Vagina (tissue), 2 donors: ENCODE data around the gene PIP4K2C. TPM values are rescaled to one million over a fixed set of nuclear protein-coding genes. Genes with fewer than 3 reads are reported as not detected.
"Not testable (repeated sequence)": the region's sequence is repeated elsewhere in the genome, so short reads cannot be mapped to it uniquely, and the experiment has no call there.

ENCODE experiments used
- DNase-seq, 2 donors: peaks; one replicate each; pipeline ENCODE4 v3.0.0-alpha.2; 2017; ENCODE audit errors: extremely low spot score in 2 of 2
- H3K27ac ChIP-seq: fragments of 200-600 bp; sonication (generic); one replicate; pipeline ENCODE4 v1.5.1; 2019
- H3K27me3 ChIP-seq: fragments of 200-600 bp; sonication (generic); one replicate; pipeline ENCODE4 v1.5.1; 2019
- H3K36me3 ChIP-seq, 2 donors: fragments of 200-600 bp; sonication (generic); one replicate each; pipeline ENCODE4 v1.5.1; 2017 to 2019
- H3K4me1 ChIP-seq: fragments of 200-600 bp; sonication (generic); one replicate; pipeline ENCODE4 v1.5.1; 2019
- H3K4me3 ChIP-seq, 2 donors: fragments of 200-600 bp; sonication (generic); 1 replicate in 1 of 2; 2 replicates in 1 of 2; pipeline ENCODE4 v1.5.1; 2016 to 2019
- H3K9me3 ChIP-seq: fragments of 200-600 bp; sonication (generic); one replicate; pipeline ENCODE4 v1.5.1; 2019
- POLR2A ChIP-seq, 2 donors: fragments of 450-650 bp; IDR thresholded peaks; one replicate each; pipeline ENCODE4 v1.6.1; 2017; ENCODE audit warnings: antibody characterized with exemption in 2 of 2, mild to moderate bottlenecking in 2 of 2, moderate library complexity in 2 of 2
- POLR2AphosphoS5 ChIP-seq, 2 donors: sonication (generic); formaldehyde crosslinking; IDR thresholded peaks; one replicate each; pipeline ENCODE4 v1.9.0; 2017; ENCODE audit warnings: antibody characterized with exemption in 2 of 2, mild to moderate bottlenecking in 2 of 2, low read depth in 1 of 2; ENCODE audit not compliant: insufficient read depth in 1 of 2
- intact Hi-C: fragments of 100-400 bp; cut with DNase I; formaldehyde crosslinking; loops from one replicate; pipeline ENCODE4 v1.15.1; 2023
- total RNA-seq: library from RNA; depleted of rRNA; stranded (reverse); fragments of >200 nt; gene quantifications from one replicate; pipeline ENCODE4 v1.2.3, GENCODE V29; 2016
- TF ChIP-seq, protein P1 (sequence below), 3 experiments: fragments of 450-650 bp in 2 of 3; fragments of 200-600 bp in 1 of 3; sonication (generic) in 1 of 3; IDR thresholded peaks; one replicate each; pipeline ENCODE4 v1.5.1; 2017 to 2019; ENCODE audit warnings: antibody characterized with exemption in 3 of 3, mild to moderate bottlenecking in 2 of 3, moderate library complexity in 2 of 3

PIP4K2C gene
- total RNA-seq, 1 donor from 2014 or later = 16.7 TPM

GRCh38 chr12:57569858-57570257 is 21.1 kb upstream of the PIP4K2C start:
- Histone ChIP-seq H3K27ac (no peak overlapping the region), H3K27me3 (no peaks in the 10 kb centered on the region), H3K9me3 (no peaks in the 10 kb centered on the region), H3K4me3 (no peak overlapping the region), H3K36me3 (no peaks in the 10 kb centered on the region), H3K4me1 (no peaks in the 10 kb centered on the region)
- TF ChIP-seq POLR2A (IDR thresholded peaks at IDR 0.05) = no peak
- TF ChIP-seq, protein P1, sequence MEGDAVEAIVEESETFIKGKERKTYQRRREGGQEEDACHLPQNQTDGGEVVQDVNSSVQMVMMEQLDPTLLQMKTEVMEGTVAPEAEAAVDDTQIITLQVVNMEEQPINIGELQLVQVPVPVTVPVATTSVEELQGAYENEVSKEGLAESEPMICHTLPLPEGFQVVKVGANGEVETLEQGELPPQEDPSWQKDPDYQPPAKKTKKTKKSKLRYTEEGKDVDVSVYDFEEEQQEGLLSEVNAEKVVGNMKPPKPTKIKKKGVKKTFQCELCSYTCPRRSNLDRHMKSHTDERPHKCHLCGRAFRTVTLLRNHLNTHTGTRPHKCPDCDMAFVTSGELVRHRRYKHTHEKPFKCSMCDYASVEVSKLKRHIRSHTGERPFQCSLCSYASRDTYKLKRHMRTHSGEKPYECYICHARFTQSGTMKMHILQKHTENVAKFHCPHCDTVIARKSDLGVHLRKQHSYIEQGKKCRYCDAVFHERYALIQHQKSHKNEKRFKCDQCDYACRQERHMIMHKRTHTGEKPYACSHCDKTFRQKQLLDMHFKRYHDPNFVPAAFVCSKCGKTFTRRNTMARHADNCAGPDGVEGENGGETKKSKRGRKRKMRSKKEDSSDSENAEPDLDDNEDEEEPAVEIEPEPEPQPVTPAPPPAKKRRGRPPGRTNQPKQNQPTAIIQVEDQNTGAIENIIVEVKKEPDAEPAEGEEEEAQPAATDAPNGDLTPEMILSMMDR (IDR thresholded peaks at IDR 0.05) = no peak
- no peak for TF ChIP-seq POLR2AphosphoS5 (IDR thresholded peaks at IDR 0.05; ENCODE audit: insufficient read depth in 1 of 2, low read depth in 1 of 2)
- no peak for DNase-seq
- intact Hi-C loops = no loop called here

DNA sequence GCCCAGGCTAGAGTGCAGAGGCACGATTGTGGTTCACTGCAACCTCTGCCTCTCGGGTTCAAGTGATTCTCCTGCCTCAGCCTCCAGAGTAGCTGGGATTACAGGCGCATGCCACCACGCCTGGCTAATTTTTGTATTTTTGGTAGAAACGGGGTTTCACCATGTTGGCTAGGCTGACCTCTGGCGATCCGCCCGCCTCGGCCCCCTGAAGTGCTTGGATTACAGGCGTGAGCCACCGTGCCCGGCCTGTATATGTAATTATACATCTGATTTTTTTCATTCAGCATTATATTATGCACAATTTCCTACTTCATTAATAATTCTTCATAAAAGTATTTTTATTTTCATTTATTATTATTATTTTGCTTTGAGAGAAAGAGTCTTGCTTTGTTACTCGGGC is 20.6 kb upstream of the PIP4K2C start:
- H3K4me1 ChIP-seq, H3K9me3 ChIP-seq, H3K4me3 ChIP-seq, DNase-seq, H3K27ac ChIP-seq, H3K36me3 ChIP-seq, H3K27me3 ChIP-seq, intact Hi-C loops: not testable (repeated sequence)

- Histone ChIP-seq H3K27ac (no peak overlapping the region), H3K9me3 (no peaks in the 10 kb centered on the region), H3K36me3 (no peaks in the 10 kb centered on the region), H3K4me1 (no peaks in the 10 kb centered on the region), H3K27me3 (no peaks in the 10 kb centered on the region), H3K4me3 (no peak overlapping the region)
- intact Hi-C loops = no loop called here
- TF ChIP-seq POLR2AphosphoS5 (IDR thresholded peaks at IDR 0.05; ENCODE audit: insufficient read depth in 1 of 2, low read depth in 1 of 2) = no peak
- TF ChIP-seq POLR2A (IDR thresholded peaks at IDR 0.05) = no peak
- TF ChIP-seq, protein P1 (IDR thresholded peaks at IDR 0.05) = no peak
- no peak for DNase-seq
Observed at GRCh38 chr12:57571926-57572762, 18.8 kb upstream of the PIP4K2C start.

- no peak overlapping the region for H3K4me3 ChIP-seq
- H3K27me3 ChIP-seq = no peaks in the 10 kb centered on the region
- no peak overlapping the region for H3K27ac ChIP-seq
- no peaks in the 10 kb centered on the region for H3K9me3 ChIP-seq
- no peaks in the 10 kb centered on the region for H3K36me3 ChIP-seq
- TF ChIP-seq POLR2AphosphoS5 (IDR thresholded peaks at IDR 0.05; ENCODE audit: insufficient read depth in 1 of 2, low read depth in 1 of 2) (no peak), POLR2A (IDR thresholded peaks at IDR 0.05) (no peak)
- TF ChIP-seq, protein P1 (IDR thresholded peaks at IDR 0.05) = no peak
- no peak for DNase-seq
- intact Hi-C loops = no loop called here
- no peaks in the 10 kb centered on the region for H3K4me1 ChIP-seq
Observed at GRCh38 chr12:57574795-57575194, 16.2 kb upstream of the PIP4K2C start.

GRCh38 chr12:57575771-57576612 is 15.0 kb upstream of the PIP4K2C start:
- intact Hi-C loops = no loop called here
- no peak for DNase-seq
- H3K4me1 ChIP-seq = no peaks in the 10 kb centered on the region
- H3K27ac ChIP-seq = no peak overlapping the region
- H3K27me3 ChIP-seq = no peaks in the 10 kb centered on the region
- H3K4me3 ChIP-seq = no peak overlapping the region
- no peaks in the 10 kb centered on the region for H3K9me3 ChIP-seq
- TF ChIP-seq POLR2A (IDR thresholded peaks at IDR 0.05) (no peak), POLR2AphosphoS5 (IDR thresholded peaks at IDR 0.05; ENCODE audit: insufficient read depth in 1 of 2, low read depth in 1 of 2) (no peak)
- TF ChIP-seq, protein P1 (IDR thresholded peaks at IDR 0.05) = no peak
- H3K36me3 ChIP-seq = no peaks in the 10 kb centered on the region
